Activated CD4-positive, alpha-beta memory T cell treated with anti-CD3 and anti-CD28 coated beads for 36 hours (primary cell): ENCODE measurements around the gene UTP4. TPM values are rescaled to one million over a fixed set of nuclear protein-coding genes. Genes with fewer than 3 reads are reported as not detected.
"Not testable (repeated sequence)": the region's sequence is repeated elsewhere in the genome, so short reads cannot be mapped to it uniquely, and the experiment has no call there.

Experiments
- CTCF ChIA-PET: fragments of 350-600 bp; sonication (Branson Sonifier 250); formaldehyde crosslinking; loops from one replicate; lab custom pipeline; 2021; ENCODE audit warnings: antibody characterized with exemption, inconsistent platforms; lab: Charles Lee
- POLR2A ChIA-PET: fragments of 350-600 bp; sonication (Branson Sonifier 250); formaldehyde crosslinking; loops from one replicate; lab custom pipeline; 2021; ENCODE audit warnings: antibody characterized with exemption; lab: Charles Lee
- DNase-seq: peaks from one replicate; pipeline ENCODE4 v3.0.0-alpha.2; 2020
- H3K27ac Mint-ChIP-seq: one replicate; pipeline ENCODE4 v1.8.0; 2021; ENCODE audit warnings: mixed read lengths
- H3K27me3 Mint-ChIP-seq: one replicate; pipeline ENCODE4 v1.8.0; 2021; ENCODE audit warnings: mixed read lengths
- H3K36me3 Mint-ChIP-seq: one replicate; pipeline ENCODE4 v1.8.0; 2021; ENCODE audit warnings: mixed read lengths
- H3K4me1 Mint-ChIP-seq: one replicate; pipeline ENCODE4 v1.8.0; 2021; ENCODE audit warnings: low read depth, mixed read lengths
- H3K4me3 Mint-ChIP-seq: one replicate; pipeline ENCODE4 v1.8.0; 2021; ENCODE audit warnings: mild to moderate bottlenecking, mixed read lengths
- H3K9me3 Mint-ChIP-seq: one replicate; pipeline ENCODE4 v1.8.0; 2021; ENCODE audit warnings: mixed read lengths
- intact Hi-C: fragments of 100-400 bp; cut with micrococcal nuclease; formaldehyde crosslinking; loops from one replicate; pipeline ENCODE4 v1.15.1; 2023
- total RNA-seq, 2 experiments: library from RNA; stranded (reverse); gene quantifications; one replicate each; pipeline ENCODE4 v1.2.3, GENCODE V29; 2021

Gene UTP4
- total RNA-seq, 2 experiments from 2014 or later: 104 to 106 TPM

GRCh38 chr16:69119536-69119935 is 12.9 kb upstream of the UTP4 start:
- DNase-seq: no peak
- H3K27ac Mint-ChIP-seq: no peak overlapping the region
- ChIA-PET POLR2A (interaction anchor here (1.1 kb wide), 1 partner anchor 14 kb away, joined by 3 read pairs; the partner anchor contains the start of gene HAS3), CTCF (no interaction called here)
- peaks cover 42% of the 10 kb centered on the region for H3K36me3 Mint-ChIP-seq
- no peaks in the 10 kb centered on the region for H3K9me3 Mint-ChIP-seq
- peaks cover 3% of the 10 kb centered on the region for H3K4me1 Mint-ChIP-seq
- intact Hi-C loops: no loop called here
- no peaks in the 10 kb centered on the region for H3K27me3 Mint-ChIP-seq
- no peak overlapping the region for H3K4me3 Mint-ChIP-seq

- H3K4me3 Mint-ChIP-seq: no peak overlapping the region
- CTCF ChIA-PET: interaction anchor here (6.2 kb wide), 1 partner anchor 7 kb away, joined by 91 read pairs; no protein-coding TSS in a partner anchor
- POLR2A ChIA-PET: no interaction called here
- H3K36me3 Mint-ChIP-seq: peaks cover 36% of the 10 kb centered on the region
- no peak overlapping the region for H3K27ac Mint-ChIP-seq
- H3K9me3 Mint-ChIP-seq: no peaks in the 10 kb centered on the region
- peaks cover 3% of the 10 kb centered on the region for H3K4me1 Mint-ChIP-seq
- H3K27me3 Mint-ChIP-seq: no peaks in the 10 kb centered on the region
- intact Hi-C loops: loop anchor here (10.0 kb wide), 1 partner anchor 415 kb away; no protein-coding TSS in a partner anchor
- DNase-seq: no peak
Observed at GRCh38 chr16:69120096-69120664, 12.3 kb upstream of the UTP4 start.

DNA sequence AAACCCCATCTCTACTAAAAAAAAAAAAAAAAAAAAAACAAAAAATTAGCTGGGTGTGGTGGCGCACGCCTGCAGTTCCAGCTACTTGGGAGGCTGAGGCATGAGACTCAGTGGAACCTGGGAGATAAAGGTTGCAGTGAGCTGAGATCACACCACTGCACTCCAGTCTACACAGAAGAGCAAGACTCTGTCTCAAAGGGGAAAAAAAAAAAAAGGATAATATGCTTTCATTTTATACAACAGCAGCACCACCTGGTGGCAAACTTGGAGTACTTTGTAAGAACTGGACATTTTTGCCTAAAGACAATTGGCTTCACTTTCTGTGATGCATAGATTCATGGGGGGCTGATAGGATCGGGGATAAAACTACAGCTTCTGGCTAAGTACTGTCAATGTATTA is 8.5 kb upstream of the UTP4 start:
- peaks cover 26% of the 10 kb centered on the region for H3K4me1 Mint-ChIP-seq
- H3K4me3 Mint-ChIP-seq: no peak overlapping the region
- POLR2A ChIA-PET: no interaction called here
- H3K9me3 Mint-ChIP-seq: no peaks in the 10 kb centered on the region
- H3K27ac Mint-ChIP-seq: no peak overlapping the region
- H3K27me3 Mint-ChIP-seq: no peaks in the 10 kb centered on the region
- peaks cover 28% of the 10 kb centered on the region for H3K36me3 Mint-ChIP-seq
- peak; percentile 57 for DNase-seq
- CTCF ChIA-PET: interaction anchor here (0.6 to 6.2 kb wide), 32 partner anchors 10 to 1232 kb away, joined by 3 to 91 read pairs (median 4); partner anchors contain the start of genes CHTF8, HAS3, UTP4 and ZFP90
- intact Hi-C loops: loop anchor here (1.0 to 10.0 kb wide), 2 partner anchors 277 to 419 kb away; no protein-coding TSS in a partner anchor

DNA sequence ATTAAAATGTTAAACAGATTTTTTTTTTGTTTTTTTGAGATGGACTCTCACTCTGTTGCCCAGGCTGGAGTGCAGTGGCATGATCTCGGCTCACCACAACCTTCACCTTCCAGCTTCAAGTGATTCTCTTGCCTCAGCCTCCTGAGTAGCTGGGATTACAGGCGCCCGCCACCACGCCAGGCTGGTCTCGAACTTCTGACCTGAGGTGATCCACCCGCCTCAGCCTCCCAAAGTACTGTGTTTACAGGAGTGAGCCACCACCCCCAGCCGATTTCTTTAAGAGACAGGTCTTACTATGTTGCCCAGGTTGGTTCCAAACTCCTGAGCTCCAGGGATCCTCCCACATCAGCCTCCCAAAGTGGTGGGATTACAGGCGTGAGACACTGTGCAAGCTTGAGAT is 8.0 kb upstream of the UTP4 start:
- intact Hi-C loops: loop anchor here (1.0 to 10.0 kb wide), 2 partner anchors 277 to 420 kb away; no protein-coding TSS in a partner anchor
- peaks cover 27% of the 10 kb centered on the region for H3K36me3 Mint-ChIP-seq
- POLR2A ChIA-PET, H3K9me3 Mint-ChIP-seq, H3K27me3 Mint-ChIP-seq, H3K27ac Mint-ChIP-seq, H3K4me3 Mint-ChIP-seq, DNase-seq: not testable (repeated sequence)
- CTCF ChIA-PET: interaction anchor here (0.6 to 6.2 kb wide), 33 partner anchors 9 to 1232 kb away, joined by 3 to 91 read pairs (median 4); partner anchors contain the start of genes CHTF8, HAS3 and UTP4
- H3K4me1 Mint-ChIP-seq: peaks cover 27% of the 10 kb centered on the region

- intact Hi-C loops: loop anchor here (1.0 to 10.0 kb wide), 2 partner anchors 278 to 420 kb away; no protein-coding TSS in a partner anchor
- H3K9me3 Mint-ChIP-seq, DNase-seq, H3K27ac Mint-ChIP-seq, H3K27me3 Mint-ChIP-seq, H3K4me3 Mint-ChIP-seq, POLR2A ChIA-PET: not testable (repeated sequence)
- Mint-ChIP-seq H3K4me1 (peaks cover 32% of the 10 kb centered on the region), H3K36me3 (peaks cover 25% of the 10 kb centered on the region)
- CTCF ChIA-PET: interaction anchor here (0.8 to 6.2 kb wide), 15 partner anchors 9 to 604 kb away, joined by 3 to 91 read pairs (median 7); partner anchors contain the start of genes CHTF8 and UTP4
Observed at GRCh38 chr16:69124961-69125360, 7.5 kb upstream of the UTP4 start.

- no peaks in the 10 kb centered on the region for H3K27me3 Mint-ChIP-seq
- CTCF ChIA-PET: interaction anchor here (2.3 to 6.2 kb wide), 2 partner anchors 13 to 41 kb away, joined by 5 to 91 read pairs; no protein-coding TSS in a partner anchor
- intact Hi-C loops: loop anchor here (10.0 kb wide), 1 partner anchor 421 kb away; no protein-coding TSS in a partner anchor
- H3K27ac Mint-ChIP-seq: no peak overlapping the region
- POLR2A ChIA-PET: no interaction called here
- DNase-seq: no peak
- no peaks in the 10 kb centered on the region for H3K9me3 Mint-ChIP-seq
- H3K4me3 Mint-ChIP-seq: no peak overlapping the region
- H3K4me1 Mint-ChIP-seq: peaks cover 43% of the 10 kb centered on the region
- H3K36me3 Mint-ChIP-seq: peaks cover 13% of the 10 kb centered on the region
Observed at GRCh38 chr16:69126221-69126620, 6.2 kb upstream of the UTP4 start.

- H3K4me3 Mint-ChIP-seq, DNase-seq, H3K27ac Mint-ChIP-seq, H3K9me3 Mint-ChIP-seq, POLR2A ChIA-PET, H3K27me3 Mint-ChIP-seq: not testable (repeated sequence)
- intact Hi-C loops: loop anchor here (10.0 kb wide), 1 partner anchor 422 kb away; no protein-coding TSS in a partner anchor
- Mint-ChIP-seq H3K36me3 (peaks cover 11% of the 10 kb centered on the region), H3K4me1 (peaks cover 47% of the 10 kb centered on the region)
- CTCF ChIA-PET: interaction anchor here (2.3 kb wide), 1 partner anchor 40 kb away, joined by 5 read pairs; no protein-coding TSS in a partner anchor
Observed at GRCh38 chr16:69126801-69127200, 5.6 kb upstream of the UTP4 start.

- Mint-ChIP-seq H3K27me3 (no peaks in the 10 kb centered on the region), H3K4me1 (peaks cover 47% of the 10 kb centered on the region), H3K9me3 (no peaks in the 10 kb centered on the region), H3K4me3 (no peak overlapping the region), H3K36me3 (peaks cover 10% of the 10 kb centered on the region), H3K27ac (no peak overlapping the region)
- POLR2A ChIA-PET: no interaction called here
- DNase-seq: no peak
- intact Hi-C loops: loop anchor here (10.0 kb wide), 1 partner anchor 423 kb away; no protein-coding TSS in a partner anchor
- CTCF ChIA-PET: interaction anchor here (0.6 to 1.2 kb wide), 3 partner anchors 22 to 172 kb away, joined by 3 to 4 read pairs (median 4); no protein-coding TSS in a partner anchor
Observed at GRCh38 chr16:69127966-69128510, 4.4 kb upstream of the UTP4 start.

DNA sequence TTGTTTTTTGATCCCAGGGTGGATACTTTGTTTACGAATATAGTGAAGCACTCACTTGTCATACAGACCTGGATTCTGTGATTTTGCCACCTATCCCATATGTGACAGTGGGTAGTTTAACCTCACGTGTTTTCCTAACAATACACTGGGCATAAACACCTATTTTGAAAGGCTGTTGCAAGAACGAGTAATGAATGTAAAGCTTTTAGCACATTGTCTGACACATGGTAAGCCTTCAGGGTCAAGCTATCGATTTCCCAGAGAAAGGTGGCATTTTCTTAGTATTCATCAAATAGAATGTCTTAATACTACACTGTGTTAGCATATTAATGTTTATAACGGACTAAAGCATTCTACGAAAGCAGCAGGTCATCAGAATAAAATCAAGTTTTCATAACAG is 2.0 kb upstream of the UTP4 start:
- intact Hi-C loops: loop anchor here (5.0 kb wide), 1 partner anchor 603 kb away; no protein-coding TSS in a partner anchor
- peaks cover 21% of the 10 kb centered on the region for H3K36me3 Mint-ChIP-seq
- no peaks in the 10 kb centered on the region for H3K9me3 Mint-ChIP-seq
- H3K27ac Mint-ChIP-seq: peak overlapping the region; percentile 91
- no peak for DNase-seq
- H3K4me1 Mint-ChIP-seq: peaks cover 62% of the 10 kb centered on the region
- ChIA-PET POLR2A (interaction anchor here (0.7 to 4.3 kb wide), 2 partner anchors 36 to 819 kb away, joined by 3 to 31 read pairs; partner anchors contain the start of genes PRMT7 and SLC7A6OS), CTCF (interaction anchor here (1.5 to 1.6 kb wide), 2 partner anchors 17 to 610 kb away, joined by 5 to 11 read pairs; no protein-coding TSS in a partner anchor)
- no peaks in the 10 kb centered on the region for H3K27me3 Mint-ChIP-seq
- H3K4me3 Mint-ChIP-seq: peak overlapping the region; percentile 97

GRCh38 chr16:69131167-69131838 is 1.1 kb upstream of the UTP4 start:
- POLR2A ChIA-PET: interaction anchor here (4.3 kb wide), 1 partner anchor 35 kb away, joined by 31 read pairs; no protein-coding TSS in a partner anchor
- Mint-ChIP-seq H3K36me3 (peaks cover 22% of the 10 kb centered on the region), H3K9me3 (no peaks in the 10 kb centered on the region), H3K27ac (peak overlapping the region; percentile 91), H3K27me3 (no peaks in the 10 kb centered on the region), H3K4me1 (peaks cover 62% of the 10 kb centered on the region), H3K4me3 (peak overlapping the region; percentile 97)
- CTCF ChIA-PET: no interaction called here
- intact Hi-C loops: loop anchor here (5.0 kb wide), 1 partner anchor 604 kb away; no protein-coding TSS in a partner anchor
- DNase-seq: peak; percentile 17

GRCh38 chr16:69131839-69132423 is 518 bp upstream of the UTP4 start:
- peak overlapping the region; percentile 97 for H3K4me3 Mint-ChIP-seq

More at GRCh38 chr16:69131839-69132423, 518 bp upstream of the UTP4 start:
- Mint-ChIP-seq H3K27me3 (no peaks in the 10 kb centered on the region), H3K4me1 (peaks cover 62% of the 10 kb centered on the region), H3K36me3 (peaks cover 25% of the 10 kb centered on the region), H3K9me3 (no peaks in the 10 kb centered on the region), H3K27ac (peak overlapping the region; percentile 91)
- intact Hi-C loops: loop anchor here (2.0 to 5.0 kb wide), 2 partner anchors 285 to 605 kb away; no protein-coding TSS in a partner anchor
- ChIA-PET CTCF (interaction anchor here (4.0 kb wide), 1 partner anchor 8 kb away, joined by 22 read pairs; no protein-coding TSS in a partner anchor), POLR2A (interaction anchor here (1.0 to 4.3 kb wide), 3 partner anchors 35 to 180 kb away, joined by 3 to 31 read pairs (median 8); partner anchors contain the start of gene SNTB2)
- peak; percentile 86 for DNase-seq
